HTERT RPE-1 (cell line): ENCODE results near the gene MAP2K3.

Experiments used
- in situ Hi-C: fragments of 300-500 bp; cut with MboI; formaldehyde crosslinking; loops from 4 replicates; pipeline ENCODE4 v1.14.3; 2020; ENCODE audit warnings: low sequenced_read_pairs

The MAP2K3 gene

GRCh38 chr17:21252796-21253645 is 31.5 kb upstream of the MAP2K3 start, which contains the start of gene NATD1:
TSS of gene NATD1 (minus strand) at chr17:21253410. CDS start at chr17:21253264, 146 bp downstream.
- in situ Hi-C loops, result no loop called here

- in situ Hi-C loops, result no loop called here
Measured at GRCh38 chr17:21253646-21254441, 30.7 kb upstream of the MAP2K3 start.

GRCh38 chr17:21258593-21258992 is 25.9 kb upstream of the MAP2K3 start:
- in situ Hi-C loops, result no loop called here

DNA sequence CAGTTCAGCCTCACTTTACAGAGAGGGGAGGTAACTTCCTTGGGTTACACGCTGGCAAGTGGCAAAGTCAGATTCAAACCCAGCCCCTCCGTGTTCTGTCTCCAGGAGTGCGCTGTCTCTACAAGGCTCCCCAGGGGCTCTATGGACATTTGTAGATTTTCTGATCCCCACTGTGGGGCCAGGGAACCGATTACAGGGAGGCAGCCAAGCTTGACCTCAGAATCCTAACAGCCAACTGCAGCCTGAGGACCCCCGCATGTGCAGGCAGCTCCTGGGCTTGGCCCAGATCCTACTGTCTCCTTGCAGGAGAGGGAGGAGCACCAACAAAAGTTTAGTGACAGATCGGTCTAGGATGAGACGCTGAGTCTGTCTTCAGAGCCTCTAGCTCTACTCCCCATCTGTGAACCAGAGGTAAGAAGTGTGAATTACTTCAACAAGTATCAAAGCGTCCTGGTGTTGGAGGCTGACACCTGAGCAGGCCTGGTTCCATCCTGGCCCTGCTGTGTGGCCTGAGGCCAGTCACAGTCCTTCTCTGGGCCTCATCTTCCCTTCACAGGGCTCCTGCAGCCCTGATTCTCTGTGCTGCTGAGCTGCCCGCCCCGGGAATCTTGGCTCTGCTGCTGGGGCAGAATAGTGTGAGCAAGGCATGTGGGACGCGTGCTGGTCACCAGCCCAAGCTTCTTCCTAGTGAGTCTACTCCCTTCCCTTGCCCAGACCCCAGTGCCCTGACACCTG is 22.1 kb upstream of the MAP2K3 start:
- in situ Hi-C loops, result no loop called here

DNA sequence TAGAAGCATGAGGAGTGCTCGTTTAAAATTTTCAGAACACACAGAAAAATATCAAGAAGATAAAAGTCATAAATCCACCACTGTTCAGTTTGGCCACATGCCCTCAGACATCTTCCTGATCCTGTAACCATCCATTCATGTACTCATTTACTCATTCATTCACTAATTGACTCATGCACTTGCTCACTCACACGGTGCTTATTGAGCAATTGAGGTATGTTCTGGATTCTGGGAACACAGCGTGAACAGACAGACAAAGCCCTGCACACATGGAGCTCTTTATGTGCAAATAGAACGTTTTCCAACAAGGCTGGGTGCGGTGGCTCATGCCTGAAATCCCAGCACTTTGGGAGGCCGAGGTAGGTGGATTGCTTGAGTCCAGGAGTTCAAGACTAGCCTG is 21.1 kb upstream of the MAP2K3 start:
- in situ Hi-C loops, result no loop called here

- in situ Hi-C loops, result no loop called here
Measured at GRCh38 chr17:21268596-21269188, 15.8 kb upstream of the MAP2K3 start.

DNA sequence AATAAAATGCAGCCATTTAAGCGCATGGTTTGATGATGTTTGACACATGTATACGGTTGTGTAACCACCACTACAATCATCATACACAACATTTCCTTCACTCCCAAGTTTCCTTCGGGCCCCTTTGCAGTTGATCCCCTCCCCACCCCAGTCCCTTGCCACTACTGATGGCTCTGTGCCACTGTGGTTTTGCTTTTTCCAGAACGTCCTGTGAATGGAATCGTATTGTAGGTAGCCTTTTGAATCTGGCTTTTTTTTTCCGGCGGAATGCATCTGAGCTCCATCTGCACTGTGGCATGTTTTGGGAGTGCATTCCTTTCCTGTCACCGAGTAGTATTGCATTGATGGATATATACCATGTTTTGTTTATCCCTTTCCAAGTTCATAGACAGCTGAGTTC is 15.1 kb upstream of the MAP2K3 start:
- in situ Hi-C loops, result no loop called here

DNA sequence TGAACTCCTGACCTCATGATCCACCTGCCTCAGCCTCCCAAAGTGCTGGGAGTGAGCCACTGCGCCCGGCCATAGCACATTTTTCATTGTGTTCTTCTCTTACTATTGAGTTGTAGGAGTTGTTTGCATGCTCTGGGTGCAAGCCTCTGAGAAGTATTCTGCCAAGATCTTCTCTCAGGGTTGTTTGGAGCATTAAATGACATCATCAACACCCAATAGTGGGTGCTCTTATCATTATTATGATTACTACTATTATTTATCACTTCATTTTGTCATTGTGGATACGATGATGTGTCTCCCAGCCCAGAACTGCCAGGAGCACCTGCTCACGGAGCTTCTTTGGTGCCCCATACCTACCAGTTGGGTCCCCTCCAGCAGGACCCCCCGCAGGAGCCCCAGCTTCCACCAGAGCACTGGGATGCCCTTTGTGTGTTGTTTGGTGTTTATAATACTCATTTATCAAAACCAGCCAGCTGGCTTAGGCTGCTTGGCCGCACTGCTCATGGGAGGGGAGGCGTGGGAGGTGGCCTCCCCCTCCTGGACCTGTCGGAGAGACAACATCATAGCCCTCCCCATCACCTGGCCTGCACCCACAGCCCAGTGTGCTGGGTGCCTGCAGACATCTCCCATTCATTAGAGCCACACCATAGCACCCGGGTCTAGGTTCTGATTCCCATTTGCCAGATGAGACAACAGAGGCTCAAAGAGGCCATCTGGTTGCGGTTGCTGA is 12.9 kb upstream of the MAP2K3 start:
- in situ Hi-C loops, result no loop called here

DNA sequence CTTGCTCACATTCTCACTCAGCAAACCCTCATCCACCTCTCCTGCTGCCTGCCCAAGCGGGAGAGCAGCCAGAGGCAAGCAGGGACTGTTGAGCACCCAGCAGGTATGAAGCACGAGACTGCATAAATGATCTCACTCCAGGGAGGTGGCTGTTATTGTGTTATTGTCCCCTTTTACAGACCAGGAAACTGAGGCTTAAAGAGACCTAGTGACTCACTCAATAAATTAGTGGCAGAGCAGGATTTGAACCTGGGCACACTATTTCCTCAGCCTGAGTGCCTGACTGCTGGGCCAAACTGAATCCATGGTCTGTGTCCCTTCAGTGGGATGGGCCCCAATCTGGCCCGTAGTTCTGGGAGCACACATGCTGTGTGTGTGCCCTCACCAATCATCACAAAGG is 12.3 kb upstream of the MAP2K3 start:
- in situ Hi-C loops, result no loop called here

DNA sequence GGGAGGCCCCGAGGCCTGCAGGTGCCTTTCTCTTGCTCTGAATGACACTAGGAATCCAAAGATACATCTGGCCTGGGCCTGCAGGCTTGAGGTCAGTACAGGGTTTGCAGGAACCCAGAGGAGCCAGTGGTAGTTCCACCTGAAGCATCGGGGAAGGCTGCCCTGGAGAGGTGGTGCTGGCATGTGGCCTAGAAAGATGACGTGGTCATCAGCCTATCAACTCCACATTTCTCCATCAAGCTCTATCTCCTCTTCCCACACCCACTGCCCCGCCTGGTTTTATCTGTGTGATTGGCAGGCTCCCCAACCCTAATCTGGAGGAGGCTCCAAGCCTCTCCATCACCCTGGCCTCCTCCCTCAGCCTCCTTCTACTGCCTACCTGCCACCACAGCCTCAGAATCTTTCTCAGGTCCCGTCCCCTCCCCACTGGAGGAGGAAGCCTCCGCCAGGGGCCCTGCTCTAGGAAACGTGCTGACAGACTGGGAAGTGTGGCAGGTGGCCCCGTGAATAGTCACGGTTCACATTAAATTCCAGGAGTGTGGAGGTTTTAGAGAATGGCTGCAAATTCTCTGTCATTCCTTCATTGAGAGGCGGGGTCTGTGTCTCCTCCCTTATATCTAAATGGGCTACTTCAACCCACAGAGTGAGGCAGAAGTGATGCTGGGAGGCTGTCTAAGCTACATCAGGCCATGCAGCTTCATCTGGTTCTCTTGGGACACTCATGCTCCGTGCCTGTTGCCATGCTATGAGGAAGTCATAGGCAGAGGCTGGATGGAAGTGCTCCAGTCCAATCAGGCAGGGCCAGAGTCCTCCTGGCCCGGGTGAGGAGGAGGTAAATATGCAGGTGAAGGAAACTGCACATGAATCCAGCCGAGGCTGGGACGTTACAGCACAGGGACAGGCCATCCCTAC is 11.4 kb upstream of the MAP2K3 start:
- in situ Hi-C loops, result no loop called here

- in situ Hi-C loops, result no loop called here
Measured at GRCh38 chr17:21275047-21275578, 9.4 kb upstream of the MAP2K3 start.

GRCh38 chr17:21275579-21276263 is 8.8 kb upstream of the MAP2K3 start:
- in situ Hi-C loops, result no loop called here

DNA sequence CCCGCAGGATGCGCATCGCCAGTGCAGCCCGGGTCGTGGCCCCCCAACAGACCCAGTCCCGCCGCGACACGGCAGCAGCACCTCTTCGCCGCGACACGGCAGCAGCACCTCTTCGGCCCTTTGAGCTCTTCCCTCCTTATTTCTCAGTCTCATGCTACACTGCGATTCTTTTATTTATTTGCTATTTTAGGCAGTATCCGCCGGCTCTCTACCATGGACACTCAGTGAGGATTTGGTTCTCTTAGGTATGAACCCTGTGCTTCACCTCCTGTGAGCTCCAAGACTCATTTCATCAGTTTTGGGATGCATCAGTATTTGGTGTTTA is 8.3 kb upstream of the MAP2K3 start:
- in situ Hi-C loops, result no loop called here

GRCh38 chr17:21277332-21277731 is 7.2 kb upstream of the MAP2K3 start:
- in situ Hi-C loops, result no loop called here

GRCh38 chr17:21278450-21279197 is 5.9 kb upstream of the MAP2K3 start:
- in situ Hi-C loops, result no loop called here

DNA sequence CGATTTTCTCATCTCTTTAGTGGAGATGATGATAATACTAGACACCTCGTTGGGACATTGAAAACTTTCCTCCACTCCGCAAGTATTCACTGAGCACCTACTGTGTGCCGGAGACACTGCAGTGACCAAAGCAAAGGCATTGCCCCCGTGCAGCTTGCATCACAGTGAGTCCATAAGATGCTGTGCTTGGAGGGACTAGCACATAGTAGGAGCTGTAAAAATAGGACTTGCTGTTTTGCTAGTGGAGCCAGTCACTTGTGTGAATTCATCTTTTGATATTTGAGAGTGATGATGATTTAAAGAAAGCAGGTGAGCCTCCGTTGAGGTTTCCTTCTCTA is 5.3 kb upstream of the MAP2K3 start:
- in situ Hi-C loops, result no loop called here

GRCh38 chr17:21279582-21279981 is 4.9 kb upstream of the MAP2K3 start:
- in situ Hi-C loops, result no loop called here

- in situ Hi-C loops, result no loop called here
Measured at GRCh38 chr17:21280081-21280518, 4.4 kb upstream of the MAP2K3 start.
